GM21367 (cell line): Measurements from ENCODE around the gene STIMATE.

Source experiments
- ATAC-seq: cut with Tn5 transposase; IDR thresholded peaks from one replicate; pipeline ENCODE4 v1.9.1; 2021; ENCODE audit not compliant: unreplicated experiment

The STIMATE gene

GRCh38 chr3:52843108-52843865 lies 54.1 kb downstream of the STIMATE start:
- ATAC-seq = no peak

- no peak for ATAC-seq
These were observed 54.9 kb downstream of the STIMATE start for GRCh38 chr3:52842424-52842823.

- no peak for ATAC-seq
These were observed 55.4 kb downstream of the STIMATE start for GRCh38 chr3:52841981-52842340.

GRCh38 chr3:52841211-52841980 lies 56.0 kb downstream of the STIMATE start:
- no peak for ATAC-seq

DNA sequence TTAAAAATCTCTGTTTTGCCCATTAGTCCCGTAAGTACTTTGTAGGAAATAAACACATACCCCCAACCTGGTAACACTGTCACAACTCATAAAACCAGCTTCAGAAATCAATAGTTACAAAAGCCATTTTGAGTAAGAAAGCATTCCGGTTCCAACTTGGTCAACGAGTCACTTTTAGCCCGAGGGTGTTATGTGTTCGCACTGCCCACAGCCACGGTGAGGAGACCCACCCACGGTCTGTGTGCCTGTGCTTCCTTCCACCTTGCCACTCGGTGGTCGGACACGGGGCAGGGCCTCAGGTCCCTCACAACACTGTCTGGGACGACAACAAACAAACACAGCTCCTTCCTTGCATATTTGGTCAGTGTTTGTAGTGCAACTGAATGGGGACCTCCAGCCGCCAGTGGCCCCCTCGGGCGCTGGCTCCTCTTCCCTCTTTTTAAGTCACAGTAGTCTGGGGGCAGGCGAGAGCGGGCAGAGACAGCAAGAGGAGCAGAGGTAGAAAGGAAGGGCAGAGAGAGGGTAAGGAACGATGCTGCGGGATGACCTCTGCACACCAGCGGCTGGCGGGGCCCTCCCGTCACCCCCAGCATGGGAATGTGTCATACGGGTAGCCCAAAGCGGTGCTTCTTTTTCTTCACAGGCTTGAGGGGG lies 57.3 kb downstream of the STIMATE start:
- no peak for ATAC-seq

- no peak for ATAC-seq
These were observed 58.1 kb downstream of the STIMATE start for GRCh38 chr3:52839268-52839575.

DNA sequence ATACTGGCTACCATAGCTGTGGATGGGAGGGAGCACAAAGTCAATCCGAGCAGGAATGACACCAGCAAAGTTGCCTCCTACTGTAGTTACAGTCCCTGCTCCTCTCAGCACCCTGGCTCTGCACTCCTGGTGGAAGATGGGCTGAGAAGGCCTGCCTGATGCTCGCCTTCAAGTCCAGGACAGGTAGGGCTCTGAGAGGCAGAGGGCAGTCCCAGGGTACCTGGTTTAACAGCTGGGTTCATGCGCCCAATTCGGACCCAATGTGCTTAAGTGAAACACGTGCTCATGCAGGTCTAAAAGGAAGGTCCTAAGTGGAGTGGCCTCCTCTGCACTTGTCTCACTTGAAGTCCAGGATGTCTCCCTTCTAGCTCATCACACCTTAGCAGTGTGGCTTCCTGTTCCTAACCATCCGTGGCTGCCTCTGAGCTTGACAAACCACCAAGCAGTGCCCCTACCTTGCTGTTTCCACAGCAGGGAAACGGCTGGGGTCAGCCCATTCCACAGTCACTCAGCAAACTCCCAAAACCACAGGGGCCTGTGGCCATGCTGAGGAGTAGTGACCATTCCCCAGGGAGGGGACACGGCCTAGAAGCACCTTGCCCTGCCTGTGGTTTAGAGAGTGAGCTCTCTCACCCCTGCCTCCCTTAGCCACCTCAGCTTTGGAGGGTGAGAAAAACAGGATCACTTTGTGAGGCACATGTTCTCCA lies 58.6 kb downstream of the STIMATE start:
- no peak for ATAC-seq

- no peak for ATAC-seq
These were observed 60.4 kb downstream of the STIMATE start for GRCh38 chr3:52836986-52837385.

DNA sequence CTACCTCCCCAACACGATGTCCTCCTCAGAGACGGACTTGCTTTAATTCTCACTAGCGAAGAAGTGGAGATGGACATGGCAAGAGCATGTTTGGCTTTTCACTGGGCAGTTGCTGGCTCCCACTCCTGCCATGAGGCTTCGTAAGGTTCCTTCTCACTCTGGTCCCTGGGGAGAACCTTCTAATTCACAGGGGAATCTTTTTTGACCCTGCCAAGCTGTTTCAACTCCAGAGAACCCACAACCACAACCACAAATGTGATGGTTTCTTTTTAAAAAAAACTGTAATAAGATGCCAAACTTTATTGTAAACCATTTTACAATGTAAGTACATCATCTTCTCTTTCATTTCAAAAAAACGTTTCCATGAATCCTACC lies 60.9 kb downstream of the STIMATE start:
- ATAC-seq = no peak

DNA sequence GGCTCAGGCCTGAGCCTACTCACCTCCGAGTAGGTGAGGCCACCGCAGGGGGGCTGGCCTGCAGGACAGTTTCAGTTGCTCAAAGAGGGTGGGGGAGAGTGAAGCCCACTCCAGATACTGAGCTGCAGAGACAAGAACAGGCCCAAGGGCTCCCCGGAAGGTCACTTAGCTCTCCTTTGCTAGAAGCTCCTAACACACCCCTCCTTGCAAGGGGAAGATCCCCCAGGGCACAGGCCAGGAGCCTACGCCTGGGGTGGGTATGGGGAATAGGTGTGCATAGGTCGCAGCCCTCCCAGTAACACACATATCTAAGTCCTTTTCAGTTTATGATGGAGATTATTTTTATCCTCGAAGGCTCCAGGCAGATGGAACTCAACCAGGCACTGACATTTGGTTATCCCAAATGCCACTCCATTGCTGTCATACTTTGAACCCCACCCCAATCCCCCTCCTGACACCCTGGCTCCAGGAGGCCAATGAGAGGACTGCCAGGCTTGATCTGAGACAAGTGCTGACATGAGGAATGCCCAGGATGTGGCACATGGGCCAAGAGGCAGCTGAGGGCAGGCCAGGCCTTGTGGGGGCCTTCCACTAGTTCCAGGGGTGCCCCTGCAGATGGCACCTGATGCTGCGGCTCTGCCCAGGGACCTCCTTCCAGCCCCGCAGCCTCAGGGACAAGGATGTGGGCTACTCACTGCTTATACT lies 61.4 kb downstream of the STIMATE start:
- no peak for ATAC-seq

DNA sequence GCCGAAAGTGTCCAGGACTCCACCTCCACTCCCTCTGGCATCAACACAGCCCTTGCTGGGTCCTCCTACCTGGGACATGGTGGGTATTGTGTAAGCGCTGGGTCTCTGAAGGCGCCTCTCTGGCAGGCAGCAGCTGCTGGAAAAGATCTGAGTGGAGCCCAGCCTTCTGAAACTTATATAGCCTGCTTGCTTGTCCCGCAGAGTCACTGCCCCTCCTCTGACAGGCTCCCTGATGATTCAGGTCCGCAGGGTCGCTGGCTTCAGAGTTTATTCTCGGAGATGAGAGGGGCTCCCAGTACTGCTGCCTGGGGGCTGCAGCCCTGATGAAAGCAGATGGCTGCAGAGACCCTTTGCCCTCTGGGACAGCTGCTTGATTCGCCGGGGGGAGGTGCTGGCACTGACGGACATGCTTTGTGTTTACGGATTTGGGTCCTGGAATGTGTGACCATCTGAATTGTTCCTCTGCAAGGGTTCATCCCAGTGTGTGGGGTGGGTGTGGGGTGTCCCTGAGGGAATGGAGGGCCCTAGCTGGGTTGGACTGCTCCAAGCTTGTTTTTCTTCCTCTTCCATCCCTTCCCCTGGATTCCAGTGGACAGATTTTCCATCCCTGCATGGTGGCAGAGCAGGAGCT lies 62.4 kb downstream of the STIMATE start, which contains the start of gene MUSTN1:
Gene MUSTN1, minus strand, starts transcription at position 149 of the 631 bp plus-strand sequence. Its CDS starts 71 bp downstream, at position 78.
- no peak for ATAC-seq

GRCh38 chr3:52833202-52833601 lies 64.1 kb downstream of the STIMATE start:
- ATAC-seq = no peak

GRCh38 chr3:52831500-52832301 lies 65.6 kb downstream of the STIMATE start:
- no peak for ATAC-seq

DNA sequence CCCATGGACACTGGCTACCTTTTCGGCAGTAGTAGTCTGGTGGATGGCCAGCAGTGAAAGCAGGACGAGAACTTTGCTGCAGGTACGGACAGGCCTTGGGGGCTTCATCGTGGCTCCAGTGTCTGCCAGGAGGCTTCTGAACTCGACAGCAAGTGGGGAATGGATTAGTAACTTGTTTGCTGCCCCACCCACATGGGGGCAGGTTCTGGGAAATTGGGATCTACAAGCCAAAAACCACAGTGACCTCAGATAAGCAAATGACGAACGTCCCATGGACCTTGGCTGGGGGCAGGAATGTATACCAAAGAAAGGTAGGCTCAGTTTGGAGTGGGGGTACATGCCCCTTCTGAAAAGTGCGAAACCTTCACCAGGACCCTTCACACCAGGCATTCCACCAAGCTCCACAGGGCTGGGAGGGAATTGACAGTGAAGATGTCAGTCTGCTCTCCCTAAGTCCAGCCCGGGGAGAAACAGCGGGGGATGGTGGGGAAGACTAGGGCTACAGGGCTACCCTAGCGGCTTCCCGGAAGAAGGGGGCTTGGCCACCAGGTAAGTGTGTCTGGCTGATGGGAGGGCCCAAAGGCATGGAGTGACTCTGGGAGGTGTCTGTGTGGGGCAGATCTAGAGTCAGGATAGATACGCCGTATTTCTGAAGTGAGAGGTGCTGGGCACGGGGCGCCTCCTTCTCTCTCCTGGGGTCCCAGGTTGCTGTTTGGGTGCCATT lies 66.7 kb downstream of the STIMATE start, which contains the start of gene ITIH4:
Gene ITIH4, minus strand, starts transcription at position 138 of the 724 bp plus-strand sequence. Its CDS starts 30 bp downstream, at position 108.
- no peak for ATAC-seq

DNA sequence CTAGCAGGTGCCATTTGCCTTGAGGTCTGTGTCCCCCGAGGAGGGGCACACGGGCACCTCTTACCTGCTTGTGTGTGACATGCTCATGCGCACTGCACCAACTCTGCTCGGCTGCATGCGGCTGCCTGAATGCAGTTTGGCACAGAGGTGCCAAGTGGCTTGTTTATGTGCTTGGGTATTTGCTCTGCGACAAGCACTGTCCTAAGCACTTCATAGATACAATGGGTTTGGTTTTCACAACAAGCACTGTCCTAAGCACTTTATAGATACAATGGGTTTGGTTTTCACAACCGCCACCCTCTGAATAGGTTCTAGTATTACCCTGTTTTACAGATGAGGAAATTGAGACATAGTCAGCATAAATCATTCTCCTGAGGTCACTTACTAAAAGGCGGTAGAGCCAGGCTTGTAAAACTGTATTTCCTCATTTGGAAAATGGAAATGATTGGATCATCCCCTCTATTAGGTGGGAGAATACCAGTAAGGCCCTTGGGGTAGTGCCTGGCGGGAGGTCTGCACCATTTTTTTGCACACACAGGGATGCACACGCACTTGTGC lies 67.4 kb downstream of the STIMATE start:
- ATAC-seq = no peak

DNA sequence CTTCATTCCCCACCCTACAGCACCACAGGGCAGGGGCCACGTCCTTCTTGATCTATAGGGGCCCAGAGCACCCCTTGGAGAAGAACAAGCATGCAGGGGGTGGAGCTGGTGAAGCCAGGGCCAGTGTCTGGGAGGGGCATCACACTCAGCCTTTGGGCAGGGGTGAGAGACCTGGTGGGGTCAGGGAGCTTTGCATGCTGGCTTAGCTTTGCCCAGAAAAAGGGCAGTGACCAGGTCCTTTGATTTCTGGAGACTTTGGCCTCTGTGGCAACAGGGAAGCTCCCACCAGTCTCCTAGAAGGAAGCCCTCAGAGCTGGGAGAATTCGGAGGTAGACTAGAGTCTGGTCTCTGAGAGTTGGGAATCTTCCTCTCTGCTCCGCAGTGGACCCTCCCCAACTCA lies 67.9 kb downstream of the STIMATE start:
- ATAC-seq = no peak

DNA sequence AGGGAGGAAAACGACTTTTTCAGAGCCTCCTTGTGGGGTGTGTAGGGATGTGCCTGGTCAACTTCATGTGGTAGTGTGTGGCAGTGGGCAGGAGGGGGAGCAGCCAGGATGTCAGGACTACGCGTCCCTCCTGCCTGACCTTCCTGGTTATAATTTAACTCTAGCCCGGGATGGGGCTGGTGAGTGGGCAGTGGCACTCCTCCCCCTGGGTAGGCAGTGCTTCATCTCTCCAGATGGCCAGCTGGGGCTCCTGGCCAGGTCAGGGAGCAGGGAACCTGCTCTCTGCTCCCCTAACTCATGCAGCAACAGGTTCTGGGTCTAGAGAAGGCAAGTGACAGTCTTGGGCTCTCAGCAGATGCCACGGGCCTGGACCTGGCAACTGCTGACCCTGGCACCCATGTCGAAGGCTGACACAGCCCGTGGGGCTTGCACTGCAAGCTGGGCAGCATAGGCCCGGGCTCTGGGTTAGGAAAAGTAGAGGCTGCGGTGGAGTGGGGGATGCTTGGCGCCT lies 69.4 kb downstream of the STIMATE start:
- no peak for ATAC-seq

DNA sequence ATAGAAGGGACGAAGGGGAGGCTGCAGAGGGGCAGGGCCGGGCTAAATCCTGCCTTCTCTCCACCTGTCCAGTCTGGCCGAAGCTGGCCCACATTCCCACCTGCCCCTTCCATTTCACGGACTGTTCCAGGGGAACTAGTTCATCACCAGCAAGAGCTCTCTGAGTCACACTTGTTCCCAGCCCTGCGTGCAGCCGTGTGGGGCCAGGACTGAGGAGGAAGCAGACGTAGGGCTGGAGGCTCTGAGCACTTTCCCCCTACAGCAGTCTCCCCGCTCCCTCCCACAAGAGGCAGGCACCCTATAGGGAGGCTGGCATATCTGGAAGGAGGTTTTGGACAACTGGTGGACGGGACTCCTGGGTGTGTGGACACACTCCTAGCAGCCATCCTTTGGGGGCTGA lies 69.9 kb downstream of the STIMATE start:
- no peak for ATAC-seq
